Stimulated activated CD8-positive, alpha-beta memory T cell treated with anti-CD3 and anti-CD28 coated beads, Interleukin-4, amount 100 ng/mL, for 48 hours (primary cell): ENCODE results near the gene MS4A10.

Experiments
- DNase-seq: peaks from one replicate; pipeline ENCODE4 v3.0.0-alpha.2; 2020

The MS4A10 gene

GRCh38 chr11:60831501-60832079 lies 46.5 kb downstream of the MS4A10 start:
- no peak for DNase-seq

- no peak for DNase-seq
These were observed 49.8 kb downstream of the MS4A10 start for GRCh38 chr11:60834742-60835533.

GRCh38 chr11:60835534-60835846 lies 50.4 kb downstream of the MS4A10 start:
- no peak for DNase-seq

- no peak for DNase-seq
These were observed 51.9 kb downstream of the MS4A10 start for GRCh38 chr11:60836866-60837515.

GRCh38 chr11:60838132-60838531 lies 53.0 kb downstream of the MS4A10 start:
- DNase-seq: no peak

GRCh38 chr11:60840470-60841430 lies 55.6 kb downstream of the MS4A10 start:
- DNase-seq: no peak

- DNase-seq: peak; percentile 100
These were observed 56.9 kb downstream of the MS4A10 start, which contains the start of gene CCDC86 for GRCh38 chr11:60841797-60842667. Gene CCDC86, plus strand, starts transcription at chr11:60842113. Its CDS starts 12 bp downstream, at chr11:60842125.

- no peak for DNase-seq
These were observed 57.8 kb downstream of the MS4A10 start for GRCh38 chr11:60842668-60843600.

GRCh38 chr11:60844045-60844869 lies 59.1 kb downstream of the MS4A10 start:
- no peak for DNase-seq

GRCh38 chr11:60844870-60845221 lies 59.7 kb downstream of the MS4A10 start:
- DNase-seq: no peak

- no peak for DNase-seq
These were observed 60.2 kb downstream of the MS4A10 start for GRCh38 chr11:60845338-60845737.

GRCh38 chr11:60847281-60847680 lies 62.1 kb downstream of the MS4A10 start:
- DNase-seq: no peak

- no peak for DNase-seq
These were observed 62.8 kb downstream of the MS4A10 start for GRCh38 chr11:60847896-60848295.

GRCh38 chr11:60848714-60849151 lies 63.6 kb downstream of the MS4A10 start:
- no peak for DNase-seq

GRCh38 chr11:60849641-60850520 lies 64.7 kb downstream of the MS4A10 start:
- DNase-seq: no peak
